ENCODE measurements around the gene NEURL2.
"Not testable (repeated sequence)": the region's sequence is repeated elsewhere in the genome, so short reads cannot be mapped to it uniquely, and the experiment has no call there.

The NEURL2 gene

DNA sequence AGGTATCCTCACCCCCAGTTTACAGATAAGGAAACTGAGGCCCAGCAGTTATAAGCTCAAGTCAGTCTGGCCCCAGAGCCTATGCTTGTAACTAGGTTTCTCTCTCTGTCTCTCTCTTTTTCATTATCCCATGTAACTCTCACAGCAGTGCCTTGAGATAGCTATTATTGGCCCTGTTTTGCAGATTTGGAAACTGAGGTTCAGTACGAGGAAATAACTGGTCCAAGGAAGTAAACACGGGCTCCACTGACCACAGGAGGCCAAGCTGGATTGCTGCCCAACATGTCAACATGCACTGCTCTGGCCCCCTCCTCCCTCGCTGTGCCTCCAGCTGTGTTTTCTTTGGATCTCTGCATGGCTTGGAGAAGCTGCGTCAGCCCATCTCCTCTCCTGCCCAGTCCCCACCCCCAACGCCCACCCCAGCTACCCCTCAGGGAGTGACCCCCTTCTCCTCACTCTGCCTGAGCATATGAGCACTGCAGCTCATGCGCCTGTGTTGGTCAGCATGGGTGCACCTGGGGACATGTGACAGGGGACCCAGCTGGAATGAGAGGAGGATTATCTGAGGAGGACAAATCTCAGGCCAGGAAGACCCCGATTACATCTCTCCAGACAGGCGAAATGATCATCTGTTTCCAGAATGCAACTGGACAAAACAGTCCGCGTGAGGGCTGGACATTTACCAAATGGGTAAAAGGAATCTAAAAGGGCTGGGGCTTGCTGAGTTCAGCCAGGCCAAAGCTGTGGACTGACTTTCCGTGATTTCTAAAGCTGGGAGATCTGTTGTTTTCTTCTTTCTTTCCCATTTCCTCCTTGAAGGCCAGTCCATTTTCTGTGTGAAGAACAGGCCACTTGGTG, 28.8 kb upstream of the NEURL2 start:
- no peak for DNase-seq

GRCh38 chr20:45918779-45919537, 27.9 kb upstream of the NEURL2 start:
- DNase-seq = no peak

DNA sequence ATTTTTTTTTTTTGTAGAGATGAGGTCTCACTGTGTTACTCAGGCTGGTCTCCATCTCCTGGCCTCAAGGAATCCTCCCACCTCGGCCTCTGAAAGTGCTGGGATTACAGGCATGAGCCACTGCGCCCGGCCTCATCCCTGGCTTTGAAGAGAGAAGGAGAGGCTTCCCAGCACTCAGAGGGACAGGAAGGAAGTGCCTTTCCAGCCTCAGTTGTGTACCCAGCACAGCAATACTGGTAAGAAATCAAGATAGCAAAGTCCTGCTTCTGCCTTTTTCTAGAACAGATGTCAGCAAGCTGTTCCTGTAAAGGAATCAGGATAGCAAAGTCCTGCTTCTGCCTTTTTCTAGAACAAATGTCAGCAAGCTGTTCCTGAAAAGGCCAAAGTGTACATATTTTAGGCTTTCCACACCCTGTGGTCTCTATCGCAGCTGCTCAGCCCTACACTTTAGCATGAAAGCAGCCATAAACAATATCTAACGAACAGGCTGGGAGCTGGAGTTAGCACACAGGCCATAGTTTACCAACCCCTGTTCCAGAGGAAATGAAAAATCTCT, 27.3 kb upstream of the NEURL2 start:
- DNase-seq = no peak

DNA sequence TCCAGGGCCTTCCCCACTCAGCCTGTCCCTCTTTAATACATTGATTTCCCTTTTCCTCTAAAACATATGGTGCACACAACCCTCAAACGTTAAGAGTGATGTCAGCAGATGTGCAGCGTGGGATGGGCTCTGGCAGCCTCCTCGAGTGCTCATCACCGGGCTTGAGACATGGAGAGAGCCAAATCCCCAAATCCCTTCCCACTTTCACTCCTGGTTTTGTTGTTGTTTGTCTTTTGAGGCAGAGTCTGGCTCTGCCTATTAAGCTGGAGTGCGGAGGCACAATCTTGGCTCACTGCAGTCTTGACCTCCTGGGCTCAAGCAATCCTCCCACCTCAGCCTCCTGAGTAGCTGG, 26.8 kb upstream of the NEURL2 start:
- DNase-seq = no peak

GRCh38 chr20:45913116-45913515, 22.1 kb upstream of the NEURL2 start:
- DNase-seq = no peak

DNA sequence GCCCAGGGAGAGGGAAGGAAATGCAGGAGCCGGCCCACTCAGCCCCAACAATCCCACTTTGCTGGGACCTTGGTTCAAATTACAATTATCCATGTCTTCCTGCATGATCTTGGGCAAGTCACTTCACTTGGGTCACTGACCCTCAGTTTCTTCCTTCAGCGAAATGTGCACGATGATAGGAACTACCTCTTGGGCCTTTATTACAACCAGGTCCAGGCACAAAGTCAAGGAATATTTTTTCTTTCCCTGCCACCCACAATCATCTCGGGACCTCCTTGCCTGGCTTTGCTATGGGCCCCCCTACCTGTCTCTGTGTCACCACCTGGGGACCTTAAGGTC, 21.3 kb upstream of the NEURL2 start:
- no peak for DNase-seq

DNA sequence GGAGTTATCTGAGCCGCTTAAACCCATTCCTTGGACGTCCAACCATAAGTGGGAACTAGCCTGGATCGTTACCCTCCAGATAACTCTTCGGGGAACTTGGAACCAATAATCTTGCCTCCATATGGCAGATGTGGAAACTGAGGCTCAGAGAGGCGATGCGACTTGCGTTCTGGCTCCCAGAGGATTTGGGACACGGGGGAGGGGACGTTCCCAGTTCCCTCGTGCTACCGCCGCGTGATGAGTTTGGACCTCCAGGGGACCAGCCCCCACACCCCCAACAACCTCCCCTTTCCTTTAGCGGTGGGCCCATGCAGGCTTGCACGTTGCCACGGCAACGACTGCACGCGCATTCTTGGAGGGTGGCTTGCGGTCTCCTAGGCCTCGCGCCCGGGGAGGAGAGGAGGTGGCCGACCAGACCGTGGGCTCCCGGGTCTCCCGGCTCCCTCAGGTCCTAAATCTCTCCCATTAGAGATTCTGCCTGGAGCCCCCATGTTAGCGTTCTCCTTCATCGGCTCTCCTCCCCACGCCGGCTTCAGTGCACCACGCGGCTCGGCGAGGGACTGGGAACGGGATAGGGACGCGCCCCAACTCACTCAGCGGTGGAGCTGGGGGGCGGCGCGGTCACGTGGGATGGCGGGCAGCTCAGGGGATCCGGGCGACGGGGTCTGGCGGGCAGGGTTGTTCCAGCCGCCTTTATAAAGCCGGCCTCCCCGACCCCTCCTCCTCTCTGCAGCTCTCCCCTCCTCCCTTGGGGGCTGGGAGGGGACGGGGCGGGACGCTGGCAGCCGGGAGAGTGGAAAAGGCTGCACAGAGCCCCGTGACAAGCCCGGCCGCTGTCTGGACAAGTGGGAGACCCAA, 20.7 kb upstream of the NEURL2 start, which contains the start of gene PLTP:
PLTP (minus strand) TSS at position 670 of the 858 bp plus-strand sequence. CDS start 703 bp downstream, outside the sequence.
- DNase-seq = peak; percentile 25

GRCh38 chr20:45910670-45911485, 19.9 kb upstream of the NEURL2 start:
- DNase-seq = peak; percentile 79

GRCh38 chr20:45909817-45910669, 19.0 kb upstream of the NEURL2 start:
- DNase-seq = no peak

GRCh38 chr20:45909336-45909808, 18.4 kb upstream of the NEURL2 start:
- no peak for DNase-seq

- no peak for DNase-seq
Measured at GRCh38 chr20:45908084-45908483, 17.1 kb upstream of the NEURL2 start.

DNA sequence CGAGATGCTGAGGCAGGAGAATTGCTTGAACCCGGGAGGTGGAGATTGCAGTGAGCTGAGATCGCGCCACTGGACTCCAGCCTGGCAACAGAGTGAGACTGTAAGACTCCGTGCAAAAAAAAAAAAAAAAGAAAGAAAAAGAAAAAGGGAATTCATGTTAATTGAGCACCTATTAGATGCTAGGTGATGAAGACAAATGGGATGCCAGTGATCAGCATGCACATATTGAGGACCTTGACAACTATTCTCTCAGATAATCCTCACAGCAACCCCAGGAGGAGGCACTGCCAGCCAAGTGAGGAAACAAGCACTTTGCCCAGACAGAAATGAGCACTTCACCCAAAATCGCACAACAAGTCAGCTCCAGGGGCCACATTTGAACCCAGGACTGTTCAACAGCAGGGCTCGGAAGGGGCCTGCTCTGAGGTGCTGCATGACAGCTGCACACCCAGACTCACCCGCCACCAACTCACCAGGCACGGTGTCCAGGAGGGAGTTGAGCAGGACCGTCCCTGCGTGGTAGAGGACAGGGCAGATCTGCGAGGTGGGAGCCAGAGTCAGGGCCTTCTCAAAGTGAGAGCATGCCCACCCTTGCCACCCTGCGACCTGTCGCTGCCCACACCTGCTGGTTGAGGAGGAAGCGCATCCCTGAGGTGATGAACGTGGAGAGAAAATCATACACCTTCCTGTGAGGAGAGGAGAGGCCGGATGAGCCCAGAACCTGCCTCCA, 16.4 kb upstream of the NEURL2 start:
- DNase-seq = no peak

DNA sequence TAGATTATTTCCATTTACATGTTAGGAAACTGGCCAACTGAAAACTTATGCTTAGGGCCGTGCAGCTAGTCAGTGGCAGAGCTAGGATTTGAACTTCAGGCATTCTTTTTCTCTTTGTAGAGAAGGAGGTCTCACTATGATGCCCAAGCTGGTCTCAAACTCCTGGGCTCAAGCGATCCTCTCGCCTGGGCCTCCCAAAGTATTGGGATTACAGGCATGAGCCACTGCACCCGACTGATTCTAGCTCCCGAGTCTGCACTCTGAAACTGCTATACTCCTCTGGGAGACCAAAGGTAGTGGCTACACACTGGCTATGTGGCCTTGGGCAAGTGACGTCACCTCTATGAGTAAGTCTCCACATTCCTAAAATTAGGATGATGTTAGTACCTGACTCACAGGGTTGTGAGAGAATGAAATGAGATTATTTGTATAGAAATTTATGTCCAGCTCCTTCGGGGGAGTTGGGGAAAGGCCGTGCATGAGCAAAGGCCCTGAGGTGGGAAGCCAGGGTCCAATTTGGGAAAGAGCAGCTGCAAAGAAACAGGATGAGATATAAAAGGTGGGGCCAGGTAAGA, 14.6 kb upstream of the NEURL2 start:
- DNase-seq = no peak

DNA sequence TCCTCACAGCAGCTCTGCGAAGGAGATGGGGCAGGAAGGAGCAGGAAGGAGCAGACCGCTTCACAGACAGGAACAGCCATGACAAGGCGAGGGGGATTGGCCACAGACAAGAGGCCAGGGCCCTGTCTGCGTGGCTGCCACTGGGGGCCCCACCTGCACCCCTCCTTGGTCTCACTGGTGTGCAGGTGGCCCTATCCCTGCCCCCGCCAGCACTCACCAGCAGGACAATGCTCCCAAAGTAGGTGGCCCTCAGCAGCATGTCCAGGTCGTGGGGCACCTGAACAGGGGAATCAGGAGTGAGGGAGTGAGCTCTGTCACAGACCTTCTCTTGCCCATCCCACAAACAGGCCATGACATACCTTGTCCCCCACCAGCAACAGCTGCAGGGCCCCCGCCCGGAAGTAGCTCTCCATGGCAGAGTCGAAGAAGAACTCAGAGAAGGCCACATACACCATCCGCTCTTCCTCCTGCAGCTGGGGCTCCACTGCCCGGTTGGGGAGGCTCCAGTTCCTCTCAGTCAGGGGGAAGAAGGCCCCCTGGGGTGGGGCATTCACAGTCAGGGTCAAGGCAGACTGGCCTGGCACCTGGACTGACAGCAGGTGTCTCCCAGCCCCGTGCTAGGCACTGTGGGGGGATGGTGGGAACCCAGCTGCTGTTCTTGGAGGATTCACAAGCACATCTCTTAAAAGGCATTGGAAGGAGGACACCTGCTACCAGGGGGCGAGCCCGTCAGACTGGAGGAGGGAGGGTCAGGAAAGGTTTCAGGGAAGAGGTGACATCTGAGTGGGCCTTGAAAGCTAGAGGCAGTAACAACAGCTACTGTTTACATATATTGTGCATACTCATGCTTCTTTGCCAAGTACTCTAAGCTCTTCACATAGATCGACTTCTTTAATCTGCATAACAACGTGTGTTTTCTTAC, 13.8 kb upstream of the NEURL2 start:
- no peak for DNase-seq

GRCh38 chr20:45902199-45902701, 11.2 kb upstream of the NEURL2 start:
- DNase-seq = no peak

DNA sequence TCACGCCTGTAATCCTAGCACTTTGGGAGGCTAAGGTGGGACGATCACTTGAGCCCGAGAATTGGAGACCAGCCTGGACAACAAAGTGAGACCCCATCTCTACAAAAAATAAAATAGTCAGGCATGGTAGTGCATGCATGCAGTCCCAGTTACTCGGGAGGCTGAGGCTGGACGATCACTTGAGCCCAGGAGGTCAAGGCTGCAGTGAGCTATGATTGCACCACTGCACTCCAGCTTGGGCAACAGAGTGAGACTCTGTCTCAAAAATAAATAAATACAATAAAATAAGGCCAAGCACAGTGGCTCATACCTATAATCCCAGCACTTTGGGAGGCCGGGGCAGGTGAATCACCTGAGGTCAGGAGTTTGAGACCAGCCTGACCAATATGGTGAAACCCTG, 10.3 kb upstream of the NEURL2 start:
- DNase-seq = not testable (repeated sequence)

DNA sequence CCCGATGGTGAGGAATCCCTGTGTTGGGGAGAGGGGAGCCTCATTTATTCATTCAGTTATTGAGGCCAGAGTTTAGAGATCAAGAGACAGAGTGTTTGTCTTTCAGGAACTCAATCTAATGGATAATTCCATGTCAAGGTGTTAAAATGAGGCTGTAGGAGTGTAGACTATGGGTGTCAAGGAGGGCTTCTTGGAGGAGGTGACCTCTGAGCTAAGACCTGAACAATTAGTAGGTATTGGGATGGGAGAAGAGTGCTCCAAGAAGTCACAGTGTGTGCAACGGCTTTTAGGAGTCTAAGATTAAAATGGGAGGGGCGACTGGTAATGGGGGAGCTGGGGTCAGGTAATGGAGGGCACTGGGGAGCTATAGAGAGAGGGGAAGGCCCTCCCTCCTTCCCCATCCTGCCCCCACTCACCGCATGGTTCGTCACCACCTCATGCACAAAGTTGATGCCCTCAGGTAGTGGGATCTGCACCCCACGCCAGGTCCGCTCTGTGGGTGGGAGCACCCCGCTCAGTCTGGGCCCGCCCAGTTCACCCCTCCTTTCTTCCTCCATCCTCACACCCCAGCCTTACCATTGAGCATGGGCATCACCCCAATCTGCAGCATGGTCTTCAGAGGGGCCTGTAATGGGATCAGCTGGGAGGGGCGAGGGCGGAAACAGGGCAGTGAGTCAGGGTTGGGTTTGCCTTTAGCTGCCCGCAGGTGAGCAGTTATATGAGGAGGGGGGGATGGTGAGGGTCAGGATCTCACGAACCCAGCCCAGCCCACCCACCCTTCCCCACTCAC, 8.2 kb upstream of the NEURL2 start:
- no peak for DNase-seq

GRCh38 chr20:45898285-45898684, 7.3 kb upstream of the NEURL2 start:
- DNase-seq = no peak

Measured in activated CD4-positive, alpha-beta T cell treated with anti-CD3 and anti-CD28 coated beads, Interleukin-2, amount 50 U/mL, for 1 hour (primary cell).